ENCODE measurements around the gene MBD4.

GRCh38 chr3:129473067-129473768 lies 33.5 kb upstream of the MBD4 start:
- TF ChIP-seq YY1 (IDR thresholded peaks at IDR 0.05; ENCODE audit: low read depth) (no peak), CEBPB (IDR thresholded peaks at IDR 0.05) (no peak), TAF1 (IDR thresholded peaks at IDR 0.05; ENCODE audit: low read depth) (no peak), EP300 (IDR thresholded peaks at IDR 0.05; ENCODE audit: borderline replicate concordance) (no peak), CREB1 (IDR thresholded peaks at IDR 0.05; ENCODE audit: low read depth) (no peak), RAD21 (IDR thresholded peaks at IDR 0.05; ENCODE audit: low read depth) (no peak), TCF12 (IDR thresholded peaks at IDR 0.05; ENCODE audit: low read depth) (no peak), TEAD4 (IDR thresholded peaks at IDR 0.05) (no peak), FOXM1 (IDR thresholded peaks at IDR 0.05; ENCODE audit: borderline replicate concordance, low read depth) (no peak), EGR1 (IDR thresholded peaks at IDR 0.05) (no peak), NFIC (IDR thresholded peaks at IDR 0.05) (no peak)
- TF ChIP-seq, protein P1, sequence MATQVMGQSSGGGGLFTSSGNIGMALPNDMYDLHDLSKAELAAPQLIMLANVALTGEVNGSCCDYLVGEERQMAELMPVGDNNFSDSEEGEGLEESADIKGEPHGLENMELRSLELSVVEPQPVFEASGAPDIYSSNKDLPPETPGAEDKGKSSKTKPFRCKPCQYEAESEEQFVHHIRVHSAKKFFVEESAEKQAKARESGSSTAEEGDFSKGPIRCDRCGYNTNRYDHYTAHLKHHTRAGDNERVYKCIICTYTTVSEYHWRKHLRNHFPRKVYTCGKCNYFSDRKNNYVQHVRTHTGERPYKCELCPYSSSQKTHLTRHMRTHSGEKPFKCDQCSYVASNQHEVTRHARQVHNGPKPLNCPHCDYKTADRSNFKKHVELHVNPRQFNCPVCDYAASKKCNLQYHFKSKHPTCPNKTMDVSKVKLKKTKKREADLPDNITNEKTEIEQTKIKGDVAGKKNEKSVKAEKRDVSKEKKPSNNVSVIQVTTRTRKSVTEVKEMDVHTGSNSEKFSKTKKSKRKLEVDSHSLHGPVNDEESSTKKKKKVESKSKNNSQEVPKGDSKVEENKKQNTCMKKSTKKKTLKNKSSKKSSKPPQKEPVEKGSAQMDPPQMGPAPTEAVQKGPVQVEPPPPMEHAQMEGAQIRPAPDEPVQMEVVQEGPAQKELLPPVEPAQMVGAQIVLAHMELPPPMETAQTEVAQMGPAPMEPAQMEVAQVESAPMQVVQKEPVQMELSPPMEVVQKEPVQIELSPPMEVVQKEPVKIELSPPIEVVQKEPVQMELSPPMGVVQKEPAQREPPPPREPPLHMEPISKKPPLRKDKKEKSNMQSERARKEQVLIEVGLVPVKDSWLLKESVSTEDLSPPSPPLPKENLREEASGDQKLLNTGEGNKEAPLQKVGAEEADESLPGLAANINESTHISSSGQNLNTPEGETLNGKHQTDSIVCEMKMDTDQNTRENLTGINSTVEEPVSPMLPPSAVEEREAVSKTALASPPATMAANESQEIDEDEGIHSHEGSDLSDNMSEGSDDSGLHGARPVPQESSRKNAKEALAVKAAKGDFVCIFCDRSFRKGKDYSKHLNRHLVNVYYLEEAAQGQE (IDR thresholded peaks at IDR 0.05; ENCODE audit: low read depth), result no peak
- TF ChIP-seq, protein P2, sequence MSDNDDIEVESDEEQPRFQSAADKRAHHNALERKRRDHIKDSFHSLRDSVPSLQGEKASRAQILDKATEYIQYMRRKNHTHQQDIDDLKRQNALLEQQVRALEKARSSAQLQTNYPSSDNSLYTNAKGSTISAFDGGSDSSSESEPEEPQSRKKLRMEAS (IDR thresholded peaks at IDR 0.05), result no peak
- TF ChIP-seq, protein P3, sequence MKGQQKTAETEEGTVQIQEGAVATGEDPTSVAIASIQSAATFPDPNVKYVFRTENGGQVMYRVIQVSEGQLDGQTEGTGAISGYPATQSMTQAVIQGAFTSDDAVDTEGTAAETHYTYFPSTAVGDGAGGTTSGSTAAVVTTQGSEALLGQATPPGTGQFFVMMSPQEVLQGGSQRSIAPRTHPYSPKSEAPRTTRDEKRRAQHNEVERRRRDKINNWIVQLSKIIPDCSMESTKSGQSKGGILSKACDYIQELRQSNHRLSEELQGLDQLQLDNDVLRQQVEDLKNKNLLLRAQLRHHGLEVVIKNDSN (IDR thresholded peaks at IDR 0.05), result no peak
